LoVo (cell line): ENCODE data around the gene C19orf81.

Experiments used
- DNase-seq: peaks from one replicate; pipeline ENCODE4 v3.0.0-alpha.2; 2016; ENCODE audit warnings: low spot score

Gene C19orf81

GRCh38 chr19:50629801-50630200 lies 19.4 kb upstream of the C19orf81 start:
- no peak for DNase-seq

DNA sequence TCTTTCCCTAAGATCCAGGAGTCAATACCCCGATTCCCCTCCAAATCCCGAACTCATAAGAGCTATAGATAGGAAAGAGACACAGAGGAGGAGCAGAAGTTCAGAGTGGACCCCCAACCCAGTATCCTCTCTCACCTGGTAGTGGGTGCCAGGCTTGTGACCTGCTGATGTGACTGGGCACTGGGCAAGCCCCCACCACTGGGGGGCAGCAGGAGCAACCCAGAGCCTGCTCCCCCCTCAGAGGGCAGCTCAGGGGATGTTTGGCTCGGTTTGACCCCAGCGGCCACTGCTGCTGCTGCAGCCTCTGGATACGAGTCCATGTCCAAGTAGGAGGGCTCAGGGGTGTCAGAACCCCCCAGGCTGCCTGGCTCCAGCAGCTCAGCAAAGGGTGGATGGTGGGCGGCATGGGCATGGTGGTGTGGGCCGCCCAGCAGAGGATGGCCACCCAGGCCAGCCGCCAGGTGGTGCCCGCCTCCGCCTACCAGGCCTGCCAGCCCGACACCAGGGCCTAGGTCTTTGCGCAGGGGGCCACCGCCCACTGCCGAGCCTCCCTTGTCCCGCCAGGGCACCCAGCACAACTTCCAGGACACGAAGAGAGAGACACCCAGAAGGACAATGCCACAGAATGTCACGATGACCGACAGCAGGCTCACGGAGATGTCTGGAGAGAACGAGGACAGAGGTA lies 17.0 kb upstream of the C19orf81 start:
- DNase-seq, result no peak

DNA sequence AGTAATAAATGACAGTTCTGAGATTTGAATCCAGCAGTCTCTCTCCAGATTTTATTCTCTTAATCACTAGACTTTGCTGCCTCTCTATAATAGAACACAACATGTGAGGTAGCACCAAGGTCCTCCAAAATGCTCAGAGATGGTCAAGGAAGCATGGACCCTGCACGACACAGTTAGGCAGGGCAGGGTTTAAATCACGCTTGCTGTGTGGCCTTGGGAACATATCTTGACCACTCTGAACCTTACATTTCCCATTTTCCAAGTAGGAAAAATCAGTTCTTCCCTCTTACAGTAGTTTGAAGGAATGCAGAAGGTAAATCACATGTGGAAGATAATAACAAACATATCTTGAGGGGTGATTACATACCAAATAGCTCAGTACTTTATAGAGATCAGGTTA lies 15.9 kb upstream of the C19orf81 start:
- DNase-seq, result no peak

DNA sequence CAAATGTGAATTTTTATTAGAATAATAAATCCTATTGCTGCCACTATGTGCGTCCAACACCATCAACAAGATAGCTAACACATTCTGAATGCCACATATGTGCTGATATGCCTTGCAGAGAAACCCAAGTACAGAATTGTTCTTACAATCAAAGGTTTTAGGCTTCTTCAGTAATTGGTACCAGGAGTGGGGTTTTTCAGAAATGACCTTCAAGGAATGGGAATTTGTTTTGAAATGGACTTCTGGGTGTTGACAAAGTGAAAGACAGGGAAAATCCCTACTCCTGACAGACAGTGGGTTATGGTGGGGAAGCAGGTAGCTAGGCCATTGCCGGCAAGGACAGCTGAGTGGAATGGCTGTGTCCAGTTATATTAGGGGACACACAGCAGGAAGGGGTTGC lies 15.3 kb upstream of the C19orf81 start:
- DNase-seq, result no peak

- DNase-seq, result no peak
Measured at GRCh38 chr19:50636317-50637085, 12.7 kb upstream of the C19orf81 start.

DNA sequence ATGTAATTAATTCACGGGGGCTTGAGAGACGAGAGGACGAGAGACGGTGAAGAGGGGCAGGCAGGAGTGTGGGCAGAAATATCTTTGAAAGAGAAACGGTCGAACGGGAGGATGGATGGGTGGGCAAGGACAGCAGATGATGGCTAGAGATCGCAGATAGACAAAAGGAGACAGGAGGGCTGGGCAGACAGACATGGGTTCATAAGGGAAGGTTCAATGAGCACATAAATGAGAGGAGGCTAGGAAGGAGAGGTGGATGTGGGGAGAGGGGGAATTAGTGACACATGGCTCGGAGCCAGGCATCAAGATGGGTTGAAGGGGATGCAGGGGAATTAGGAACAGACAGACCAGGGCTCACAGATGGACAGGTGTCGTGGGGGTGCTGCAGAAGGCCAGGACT lies 10.6 kb upstream of the C19orf81 start:
- DNase-seq, result no peak

DNA sequence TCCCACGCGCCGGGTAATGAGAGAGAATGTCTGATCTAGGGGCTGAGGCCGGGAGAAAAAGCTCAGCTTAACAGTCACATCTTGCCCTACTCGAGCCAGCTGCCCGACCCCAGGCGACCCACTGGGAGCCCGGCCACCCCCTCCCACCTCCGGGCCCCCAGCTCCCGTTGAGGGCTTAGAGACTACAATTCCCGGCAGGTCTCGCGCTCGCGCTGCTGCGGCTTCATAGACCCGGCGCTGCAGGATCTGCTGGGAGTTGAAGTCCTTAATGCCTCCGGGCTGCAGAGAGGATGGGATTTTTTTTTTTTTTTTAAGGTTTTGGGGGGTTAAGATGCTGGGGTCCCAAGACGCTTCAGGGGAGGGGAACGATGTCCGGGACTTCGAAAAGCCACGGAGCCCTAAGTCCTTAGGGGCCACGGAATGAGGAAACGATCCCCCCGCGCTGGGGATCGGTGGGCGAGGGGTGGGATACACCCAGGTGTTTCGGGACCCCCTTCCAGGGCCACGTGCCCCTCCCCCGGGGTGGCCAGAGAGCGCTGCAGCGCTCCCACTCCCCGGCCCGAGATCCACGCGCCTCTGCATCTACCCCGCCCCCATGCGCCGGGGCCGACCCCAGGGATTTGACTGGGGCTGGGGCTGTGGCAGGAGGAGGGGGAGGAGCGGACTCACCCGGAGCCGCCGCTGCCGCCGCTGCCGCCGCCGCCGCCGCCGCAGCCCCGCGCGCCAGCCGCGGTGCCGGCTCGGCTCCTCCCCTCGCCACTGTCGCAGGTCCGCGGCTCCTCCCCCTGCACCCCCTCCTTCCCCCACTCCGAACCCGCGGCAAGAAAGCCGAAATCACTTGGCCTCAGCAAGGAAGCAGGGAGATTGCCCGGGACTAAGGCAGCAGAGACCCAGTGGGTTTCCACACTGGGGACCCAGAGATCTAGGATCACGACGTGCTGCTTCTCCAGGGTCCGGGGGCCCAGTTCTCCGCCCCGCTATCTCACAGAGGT lies 9.8 kb upstream of the C19orf81 start, which contains the start of gene SYT3:
Gene SYT3, minus strand, starts transcription at position 761 of the 992 bp plus-strand sequence. CDS start 2,470 bp downstream, outside the sequence.
- DNase-seq, result no peak

GRCh38 chr19:50640368-50640767 lies 8.9 kb upstream of the C19orf81 start:
- no peak for DNase-seq

DNA sequence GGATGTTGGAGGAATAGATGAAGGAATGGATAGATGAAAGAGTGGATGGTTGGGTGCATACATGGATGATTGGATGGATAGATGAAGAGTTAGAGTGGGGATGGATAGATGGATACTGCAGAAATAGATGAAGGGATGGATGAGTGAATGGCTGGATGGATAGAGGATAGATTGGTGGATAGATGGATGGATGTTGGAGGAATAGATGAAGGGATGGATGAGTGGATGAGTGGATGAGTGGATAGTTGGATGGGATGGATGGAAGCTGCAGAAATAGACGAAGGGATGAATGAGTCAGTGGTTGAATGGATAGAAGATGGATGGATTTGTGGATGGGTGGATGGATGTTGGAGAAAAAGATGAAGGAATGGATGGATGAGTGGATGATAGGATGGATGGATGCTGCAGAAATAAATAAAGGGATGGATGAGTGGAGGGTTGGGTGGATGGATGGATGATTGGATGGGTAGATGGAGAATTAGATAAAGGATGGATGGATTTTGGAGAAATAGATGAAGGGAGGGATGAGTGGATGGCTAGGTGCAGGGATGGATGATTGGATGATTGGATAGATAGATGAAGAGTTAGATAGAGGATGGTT lies 4.8 kb upstream of the C19orf81 start:
- DNase-seq, result no peak

DNA sequence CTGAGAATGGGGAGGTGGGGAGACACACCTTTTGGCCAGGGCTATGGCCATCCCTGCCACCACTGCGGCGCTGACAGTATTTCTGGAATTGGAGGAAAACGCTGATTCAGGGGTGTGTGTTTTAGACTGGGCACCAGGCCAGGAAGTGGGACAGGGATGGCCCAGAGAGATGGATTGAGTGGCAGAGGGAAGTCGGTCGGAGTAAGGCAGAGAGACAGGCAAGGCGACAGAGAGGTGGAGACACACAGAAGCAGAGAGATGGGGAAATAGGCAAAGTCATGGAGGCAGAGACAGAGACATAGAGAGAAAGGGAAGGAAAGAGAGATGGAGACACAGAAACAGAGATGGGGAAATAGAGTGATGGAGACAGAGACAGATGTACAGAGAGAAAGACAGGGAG lies 4.1 kb upstream of the C19orf81 start:
- DNase-seq, result no peak

DNA sequence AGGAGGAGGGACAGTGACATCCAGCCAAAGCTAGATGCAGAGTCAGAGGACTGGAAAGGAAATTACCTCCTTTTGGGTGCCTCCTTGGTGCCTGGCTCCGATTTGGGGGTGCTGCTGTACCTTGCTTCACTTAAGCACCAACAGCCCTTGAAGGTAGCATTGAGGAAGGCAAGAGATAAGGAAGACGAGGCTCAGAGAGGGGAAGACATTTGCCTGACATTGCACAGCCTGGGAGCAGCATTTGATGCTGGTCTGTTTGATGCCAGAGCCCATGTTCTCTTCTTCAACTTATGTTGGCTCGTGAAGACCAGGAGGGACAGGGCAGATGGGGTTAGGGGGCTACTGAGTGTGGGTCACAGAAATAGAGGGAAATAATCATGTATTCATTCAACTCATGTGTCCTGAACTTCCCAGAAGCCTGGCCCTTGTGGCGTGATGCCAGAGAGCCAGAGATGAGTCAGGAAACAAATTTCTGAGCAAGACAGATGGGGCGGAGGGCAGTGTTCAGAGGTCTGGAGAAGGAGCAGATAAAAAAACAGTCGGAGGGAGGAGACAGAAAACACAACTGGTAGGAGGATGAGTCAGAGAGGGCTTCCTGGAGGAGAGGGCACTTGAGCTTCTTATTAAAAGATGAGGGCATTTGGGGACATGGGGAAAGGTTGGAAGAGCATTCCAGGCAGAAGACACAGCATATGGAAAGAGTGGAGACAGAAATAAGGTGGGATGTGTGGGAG lies 3.0 kb upstream of the C19orf81 start:
- peak; percentile 37 for DNase-seq

DNA sequence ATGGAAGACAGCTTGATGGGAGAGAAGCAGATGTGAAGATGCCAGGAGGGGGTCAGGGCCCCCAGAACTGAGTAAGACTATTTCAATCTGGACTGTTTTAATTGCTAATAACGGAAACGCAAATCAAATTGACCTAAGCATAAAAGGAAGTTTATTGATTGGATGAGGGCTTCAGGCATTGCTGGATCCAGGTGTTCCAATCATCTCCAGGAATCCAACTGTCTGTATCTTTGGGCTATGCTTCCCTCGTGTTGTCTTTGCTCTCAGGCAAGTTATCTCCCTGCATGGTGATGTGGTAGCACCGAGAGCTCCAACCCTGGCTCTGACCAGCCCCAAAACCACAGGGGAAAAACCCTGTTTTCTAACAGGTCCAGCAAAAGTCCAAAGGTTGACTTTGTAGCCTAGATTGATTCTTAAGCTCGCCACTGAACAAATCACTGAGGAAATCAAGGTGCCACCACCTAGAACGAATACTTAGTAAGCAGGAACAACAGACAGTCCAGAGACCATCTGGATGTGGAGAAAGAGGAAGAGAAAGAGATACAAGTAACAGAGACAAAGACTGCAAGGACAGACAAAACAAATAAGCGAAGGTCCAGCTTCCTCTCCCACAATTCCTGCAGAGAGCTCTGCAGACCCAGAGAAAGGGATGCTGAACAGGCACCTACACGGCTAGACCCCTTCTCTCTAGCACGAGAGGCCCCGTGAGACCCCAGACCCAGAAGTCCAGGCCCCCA lies 1.2 kb upstream of the C19orf81 start:
- DNase-seq, result no peak

DNA sequence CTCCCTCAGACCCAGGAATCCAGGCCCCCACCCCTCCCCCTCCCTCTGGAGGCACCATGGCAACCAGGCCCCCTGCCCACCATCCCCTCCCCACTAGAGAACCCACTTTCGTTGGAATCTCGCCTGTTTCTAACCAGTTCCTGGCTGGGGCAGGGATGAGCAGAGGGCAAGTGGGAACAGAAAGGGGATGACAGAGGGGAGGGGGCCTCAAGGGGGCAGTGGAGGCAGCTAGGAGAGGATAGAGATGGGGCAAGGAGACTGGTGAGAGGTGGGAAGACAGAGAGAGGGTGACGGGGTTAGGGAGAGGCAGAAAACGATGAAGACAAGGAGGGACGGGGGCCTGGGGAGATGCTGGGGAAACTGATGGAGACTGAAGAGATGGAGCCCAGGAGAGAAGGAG lies 586 bp upstream of the C19orf81 start:
- DNase-seq, result no peak

GRCh38 chr19:50651174-50651573 lies 1.9 kb downstream of the C19orf81 start:
- DNase-seq, result no peak

GRCh38 chr19:50652722-50653121 lies 3.5 kb downstream of the C19orf81 start:
- DNase-seq, result no peak

GRCh38 chr19:50654882-50655281 lies 5.6 kb downstream of the C19orf81 start:
- peak; percentile 29 for DNase-seq

DNA sequence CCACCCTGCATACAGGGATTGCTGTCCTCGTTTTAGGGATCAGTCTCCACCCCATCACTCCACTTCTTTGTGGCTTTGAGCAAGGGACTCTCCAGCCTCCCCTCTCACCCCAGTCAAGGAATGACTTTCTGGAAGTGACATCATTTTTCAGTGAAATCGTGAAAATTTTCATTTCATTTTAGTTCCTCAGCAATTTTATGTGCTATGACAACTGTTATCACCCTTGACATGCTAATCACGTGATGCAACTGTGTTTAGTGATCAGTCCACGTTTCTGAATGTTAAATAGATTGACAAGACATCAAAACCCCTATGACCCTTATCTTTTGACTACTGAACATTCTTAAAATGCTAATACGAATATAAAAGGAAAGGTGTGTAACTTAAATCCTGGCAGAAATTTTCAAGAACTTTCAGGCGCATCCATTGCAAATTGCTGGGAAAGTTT lies 8.0 kb downstream of the C19orf81 start:
- DNase-seq, result no peak

DNA sequence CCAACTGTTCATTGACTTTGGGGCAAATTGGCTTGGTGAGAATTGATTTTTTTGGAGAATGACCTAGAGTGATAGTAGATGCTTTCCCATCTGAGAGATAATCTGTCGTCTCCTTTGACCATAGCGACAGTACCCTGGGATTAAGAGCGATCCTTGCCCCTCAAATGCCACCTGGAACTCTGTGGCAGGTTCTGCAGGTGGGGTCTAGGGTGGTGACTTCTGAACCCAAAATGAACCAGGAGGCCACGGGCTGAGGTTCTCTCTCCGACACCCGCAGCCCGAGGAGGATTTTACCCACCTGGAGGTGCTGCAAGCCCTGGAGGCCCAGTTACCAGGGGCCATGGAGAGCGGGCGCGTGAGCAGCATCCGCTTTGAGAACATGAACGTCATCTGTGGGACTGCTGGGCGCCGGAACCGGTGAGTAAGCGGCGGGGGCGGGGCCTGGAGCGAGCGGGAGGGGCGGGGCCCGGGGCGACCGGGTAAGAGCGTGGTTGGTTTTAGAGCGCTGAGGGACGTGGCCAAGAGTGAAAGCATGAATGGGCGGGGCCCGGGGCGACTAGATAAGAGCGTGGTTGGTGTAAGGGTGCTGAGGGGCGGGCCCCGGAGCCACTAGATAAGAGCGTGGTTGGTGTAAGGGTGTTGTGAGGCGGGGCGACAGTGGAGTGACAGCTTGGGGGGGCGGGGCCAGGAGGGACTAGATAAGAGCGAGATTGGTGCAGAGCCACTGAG lies 8.6 kb downstream of the C19orf81 start:
- DNase-seq, result peak; percentile 75

- DNase-seq, result no peak
Measured at GRCh38 chr19:50658441-50659317, 9.4 kb downstream of the C19orf81 start.
